Thyroid gland (tissue), 4 donors: ENCODE data around the gene HIPK2. TPM values are rescaled to one million over a fixed set of nuclear protein-coding genes. Genes with fewer than 3 reads are reported as not detected.

ENCODE experiments used
- DNase-seq, 2 donors: peaks; one replicate each; pipeline ENCODE4 v3.0.0-alpha.2; 2019
- H3K27ac ChIP-seq, 3 donors: fragments of 200-600 bp; sonication (generic); 1 replicate in 2 of 3; 2 replicates in 1 of 3; pipeline ENCODE4 v1.5.1; 2016 to 2019; ENCODE audit warnings: mild to moderate bottlenecking in 1 of 3, moderate library complexity in 1 of 3
- H3K27me3 ChIP-seq: fragments of 200-600 bp; sonication (generic); one replicate; pipeline ENCODE4 v1.5.1; 2019
- H3K36me3 ChIP-seq, 2 donors: fragments of 200-600 bp; sonication (generic); one replicate each; pipeline ENCODE4 v1.5.1; 2016 to 2019
- H3K4me1 ChIP-seq, 2 donors: fragments of 200-600 bp; sonication (generic); one replicate each; pipeline ENCODE4 v1.5.1; 2017 to 2019
- H3K4me3 ChIP-seq, 3 donors: fragments of 200-600 bp; sonication (generic); replicated peaks in 1 of 3; 1 replicate in 2 of 3; 2 replicates in 1 of 3; pipeline ENCODE4 v1.5.1; 2016; ENCODE audit warnings: mild to moderate bottlenecking in 1 of 3
- H3K9me3 ChIP-seq: fragments of 200-600 bp; sonication (generic); one replicate; pipeline ENCODE4 v1.5.1; 2017
- CTCF ChIP-seq, 6 experiments: fragments of 200-600 bp in 3 of 6; fragments of 450-650 bp in 3 of 6; sonication (generic) in 3 of 6; IDR thresholded peaks; one replicate each; pipeline ENCODE4 v1.5.1; 2016 to 2019; ENCODE audit warnings: antibody characterized with exemption in 6 of 6, mild to moderate bottlenecking in 2 of 6, inconsistent platforms in 1 of 6, moderate library complexity in 1 of 6
- POLR2A ChIP-seq, 2 donors: fragments of 450-650 bp; IDR thresholded peaks; one replicate each; pipeline ENCODE4 v1.6.1; 2017; ENCODE audit warnings: antibody characterized with exemption in 2 of 2, mild to moderate bottlenecking in 2 of 2, moderate library complexity in 1 of 2
- WGBS, 2 donors: methylation state at CpG; one replicate each; pipeline ENCODE4 v1.1.5; 2017; 5-methylcytosine and 5-hydroxymethylcytosine counted together
- intact Hi-C: fragments of 100-400 bp; cut with DNase I; formaldehyde crosslinking; loops from one replicate; pipeline ENCODE4 v1.15.1; 2023
- total RNA-seq, 4 donors: library from RNA; depleted of rRNA; stranded (reverse); fragments of >200 nt; gene quantifications; one replicate each; pipeline ENCODE4 v1.2.3, GENCODE V29; 2016

The HIPK2 gene
- total RNA-seq, 4 donors from 2014 or later, result 31.3 to 58.5 (median 41.0) TPM

- Histone ChIP-seq H3K4me1 (peaks cover 39 to 62% of the 10 kb centered on the region in 2 donors), H3K27ac (peak overlapping the region; percentile 34 to 83 (median 80)), H3K9me3 (no peaks in the 10 kb centered on the region), H3K4me3 (no peak overlapping the region), H3K36me3 (no peaks in the 10 kb centered on the region), H3K27me3 (no peaks in the 10 kb centered on the region)
- intact Hi-C loops, result no loop called here
- TF ChIP-seq POLR2A (IDR thresholded peaks at IDR 0.05) (no peak), CTCF (IDR thresholded peaks at IDR 0.05) (no peak)
- WGBS, 2 donors, result 92 to 100% methylated on average over 2 of the region's 2 CpGs
- DNase-seq, result no peak
Measured at GRCh38 chr7:139732471-139733167, 45.2 kb downstream of the HIPK2 start.

GRCh38 chr7:139731802-139732470, 45.9 kb downstream of the HIPK2 start:
- no peaks in the 10 kb centered on the region for H3K27me3 ChIP-seq
- TF ChIP-seq POLR2A (IDR thresholded peaks at IDR 0.05), result no peak
- no peak for TF ChIP-seq CTCF (IDR thresholded peaks at IDR 0.05)
- no peaks in the 10 kb centered on the region for H3K9me3 ChIP-seq
- H3K4me3 ChIP-seq, result no peak overlapping the region
- peak overlapping the region; percentile 80 to 83 (median 82) for H3K27ac ChIP-seq
- no peaks in the 10 kb centered on the region for H3K36me3 ChIP-seq
- peaks cover 39 to 62% of the 10 kb centered on the region in 2 donors for H3K4me1 ChIP-seq
- intact Hi-C loops, result no loop called here
- DNase-seq, result peak; percentile 95 to 96
- 25 to 35% methylated on average over 9 of the region's 9 CpGs for WGBS, 2 donors

DNA sequence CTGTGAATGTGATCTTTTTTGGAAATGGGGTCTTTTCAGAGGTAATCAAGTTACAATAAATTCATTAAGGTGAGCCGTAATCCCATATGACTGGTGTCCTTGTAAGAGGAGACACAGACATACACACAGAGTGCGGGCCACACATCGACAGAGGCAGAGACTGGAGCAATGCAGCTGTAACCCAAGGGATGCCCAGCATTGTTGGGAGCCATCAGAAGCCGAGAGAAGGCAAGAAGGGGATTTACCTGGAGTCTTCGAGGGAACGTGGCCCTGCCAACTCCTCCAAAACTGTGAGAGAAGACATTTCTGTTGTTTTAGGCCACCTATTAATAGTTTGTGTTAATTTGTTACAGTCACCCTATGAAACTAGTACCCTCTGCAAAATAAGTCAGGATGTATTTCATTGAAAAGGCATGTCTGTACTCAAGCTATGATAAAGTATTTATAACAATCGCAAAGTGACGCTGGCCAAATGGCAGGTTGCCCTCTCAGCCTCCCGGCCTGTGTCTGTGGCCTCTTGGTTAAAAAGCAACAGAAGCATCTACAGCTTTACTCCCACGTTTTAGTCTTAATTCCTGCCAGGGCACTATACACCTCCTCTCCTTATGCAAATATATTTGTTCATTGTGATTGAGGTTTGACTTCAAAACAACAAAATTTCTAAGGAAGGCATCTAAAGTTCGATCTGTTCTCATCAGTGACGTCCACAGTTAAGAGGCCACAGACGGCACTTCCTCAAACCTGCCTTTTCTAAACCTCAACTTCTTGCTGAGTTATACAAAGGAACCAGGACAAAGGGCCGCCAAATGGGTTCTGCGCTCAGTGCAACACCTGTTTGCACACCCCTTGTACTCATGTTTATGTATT, 46.8 kb downstream of the HIPK2 start:
- peak overlapping the region; percentile 80 to 83 (median 82) for H3K27ac ChIP-seq
- H3K36me3 ChIP-seq, result no peaks in the 10 kb centered on the region
- H3K4me1 ChIP-seq, result peaks cover 43 to 58% of the 10 kb centered on the region in 2 donors
- intact Hi-C loops, result no loop called here
- 58 to 59% methylated on average over 15 of the region's 15 CpGs for WGBS, 2 donors
- peak; percentile 54 to 55 for DNase-seq
- H3K9me3 ChIP-seq, result no peaks in the 10 kb centered on the region
- H3K4me3 ChIP-seq, result no peak overlapping the region
- no peak for TF ChIP-seq CTCF (IDR thresholded peaks at IDR 0.05)
- no peak for TF ChIP-seq POLR2A (IDR thresholded peaks at IDR 0.05)
- H3K27me3 ChIP-seq, result no peaks in the 10 kb centered on the region

DNA sequence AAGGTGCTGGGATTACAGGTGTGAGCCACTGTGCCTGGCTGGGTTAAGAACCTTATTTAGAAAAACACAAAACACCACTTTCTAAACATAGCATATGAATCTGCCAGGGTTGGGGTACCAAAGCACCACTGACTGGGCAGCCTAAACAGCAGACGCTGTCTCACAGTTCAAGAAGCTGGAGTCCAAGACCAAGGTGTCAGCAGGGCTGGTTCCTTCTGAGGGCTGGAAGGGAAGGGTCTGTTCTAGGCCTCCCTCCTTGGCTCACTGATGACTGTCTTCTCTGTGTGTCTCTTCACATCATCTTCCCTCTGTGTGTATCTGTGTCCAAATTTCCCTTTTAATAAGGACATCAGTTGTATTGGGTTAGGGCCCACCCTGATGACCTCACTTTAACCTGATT, 49.6 kb downstream of the HIPK2 start:
- Histone ChIP-seq H3K9me3 (no peaks in the 10 kb centered on the region), H3K4me1 (peaks cover 43 to 50% of the 10 kb centered on the region in 2 donors), H3K27me3 (no peaks in the 10 kb centered on the region), H3K27ac (no peak overlapping the region), H3K4me3 (no peak overlapping the region), H3K36me3 (no peaks in the 10 kb centered on the region)
- TF ChIP-seq CTCF (IDR thresholded peaks at IDR 0.05) (no peak), POLR2A (IDR thresholded peaks at IDR 0.05) (no peak)
- WGBS, 2 donors, result 100% methylated on average over 1 of the region's 1 CpG
- no peak for DNase-seq
- intact Hi-C loops, result no loop called here
